T-helper 17 cell (primary cell): ENCODE measurements around the gene PCNX1. TPM values are rescaled to one million over a fixed set of nuclear protein-coding genes. Genes with fewer than 3 reads are reported as not detected.
"Not testable (repeated sequence)": the region's sequence is repeated elsewhere in the genome, so short reads cannot be mapped to it uniquely, and the experiment has no call there.

ENCODE experiments used
- ATAC-seq: fragments of 150-1000 bp; cut with Tn5 transposase; 2 replicates; pipeline ENCODE4 v1.10.0; 2021; ENCODE audit warnings: mild to moderate bottlenecking, moderate library complexity
- DNase-seq, 3 donors: peaks; one replicate each; pipeline versions ENCODE4 v3.0.0 to v3.0.0-alpha.2; 2020 to 2021
- H3K9me3 ChIP-seq: one replicate; pipeline ENCODE4 v1.7.0; 2013; ENCODE audit warnings: low read length, mild to moderate bottlenecking; ENCODE audit not compliant: control insufficient read depth, poor library complexity, severe bottlenecking
- H3K27ac Mint-ChIP-seq: one replicate; pipeline ENCODE4 v1.8.0; 2022; ENCODE audit warnings: mild to moderate bottlenecking, moderate library complexity, mixed read lengths
- H3K27me3 Mint-ChIP-seq: one replicate; pipeline ENCODE4 v1.8.0; 2022; ENCODE audit warnings: mixed read lengths
- H3K36me3 Mint-ChIP-seq: one replicate; pipeline ENCODE4 v1.8.0; 2022; ENCODE audit warnings: low read depth, mixed read lengths
- H3K4me1 Mint-ChIP-seq: one replicate; pipeline ENCODE4 v1.8.0; 2022; ENCODE audit warnings: mild to moderate bottlenecking, mixed read lengths
- H3K4me3 Mint-ChIP-seq: one replicate; pipeline ENCODE4 v1.8.0; 2022; ENCODE audit warnings: mild to moderate bottlenecking, moderate library complexity, mixed read lengths
- total RNA-seq, 4 donors: library from RNA in 2 of 4; stranded (reverse) in 2 of 4; gene quantifications; one replicate each; pipeline ENCODE4 v1.2.3 and lab custom pipeline; 2022 to 2026

Gene PCNX1
- total RNA-seq, 2 donors from 2014 or later: 140 to 153 TPM

GRCh38 chr14:71114565-71114964, 207.3 kb downstream of the PCNX1 start:
- H3K27ac Mint-ChIP-seq: peak overlapping the region; percentile 61
- no peaks in the 10 kb centered on the region for H3K27me3 Mint-ChIP-seq
- no peak overlapping the region for H3K4me3 Mint-ChIP-seq
- no peaks in the 10 kb centered on the region for H3K36me3 Mint-ChIP-seq
- H3K9me3 ChIP-seq: no peaks in the 10 kb centered on the region
- ATAC-seq (no peak), DNase-seq (no peak)
- peaks cover 13% of the 10 kb centered on the region for H3K4me1 Mint-ChIP-seq

GRCh38 chr14:71115306-71115705, 208.0 kb downstream of the PCNX1 start:
- Mint-ChIP-seq H3K4me1 (peaks cover 13% of the 10 kb centered on the region), H3K27ac (peak overlapping the region; percentile 11), H3K27me3 (no peaks in the 10 kb centered on the region), H3K36me3 (no peaks in the 10 kb centered on the region), H3K4me3 (no peak overlapping the region)
- DNase-seq: no peak
- H3K9me3 ChIP-seq: no peaks in the 10 kb centered on the region
- no peak for ATAC-seq

- no peaks in the 10 kb centered on the region for H3K27me3 Mint-ChIP-seq
- no peaks in the 10 kb centered on the region for H3K9me3 ChIP-seq
- no peak overlapping the region for H3K27ac Mint-ChIP-seq
- no peak for DNase-seq
- H3K4me3 Mint-ChIP-seq: no peak overlapping the region
- H3K4me1 Mint-ChIP-seq: peaks cover 14% of the 10 kb centered on the region
- H3K36me3 Mint-ChIP-seq: no peaks in the 10 kb centered on the region
- peak; percentile 16 for ATAC-seq
Measured at GRCh38 chr14:71115821-71116567, 208.7 kb downstream of the PCNX1 start.

- H3K27ac Mint-ChIP-seq: no peak overlapping the region
- peaks cover 16% of the 10 kb centered on the region for H3K4me1 Mint-ChIP-seq
- DNase-seq: no peak
- H3K27me3 Mint-ChIP-seq: no peaks in the 10 kb centered on the region
- H3K9me3 ChIP-seq: no peaks in the 10 kb centered on the region
- H3K4me3 Mint-ChIP-seq: no peak overlapping the region
- ATAC-seq: peak; percentile 30
- no peaks in the 10 kb centered on the region for H3K36me3 Mint-ChIP-seq
Measured at GRCh38 chr14:71116568-71117122, 209.4 kb downstream of the PCNX1 start.

- Mint-ChIP-seq H3K27me3 (no peaks in the 10 kb centered on the region), H3K4me3 (peak overlapping the region; percentile 70), H3K4me1 (peaks cover 16% of the 10 kb centered on the region), H3K27ac (peak overlapping the region; percentile 11), H3K36me3 (no peaks in the 10 kb centered on the region)
- no peaks in the 10 kb centered on the region for H3K9me3 ChIP-seq
- DNase-seq (no peak), ATAC-seq (no peak)
Measured at GRCh38 chr14:71117839-71118743, 210.8 kb downstream of the PCNX1 start.

- no peaks in the 10 kb centered on the region for H3K27me3 Mint-ChIP-seq
- H3K9me3 ChIP-seq: no peaks in the 10 kb centered on the region
- H3K4me3 Mint-ChIP-seq: no peak overlapping the region
- no peak overlapping the region for H3K27ac Mint-ChIP-seq
- DNase-seq (no peak), ATAC-seq (peak; percentile 24)
- H3K36me3 Mint-ChIP-seq: no peaks in the 10 kb centered on the region
- H3K4me1 Mint-ChIP-seq: peaks cover 20% of the 10 kb centered on the region
Measured at GRCh38 chr14:71119075-71119474, 211.8 kb downstream of the PCNX1 start.

GRCh38 chr14:71119832-71120231, 212.6 kb downstream of the PCNX1 start:
- no peak overlapping the region for H3K4me3 Mint-ChIP-seq
- no peak overlapping the region for H3K27ac Mint-ChIP-seq
- no peaks in the 10 kb centered on the region for H3K27me3 Mint-ChIP-seq
- ATAC-seq (no peak), DNase-seq (no peak)
- H3K4me1 Mint-ChIP-seq: peaks cover 20% of the 10 kb centered on the region
- no peaks in the 10 kb centered on the region for H3K36me3 Mint-ChIP-seq
- no peaks in the 10 kb centered on the region for H3K9me3 ChIP-seq

- Mint-ChIP-seq H3K27me3 (no peaks in the 10 kb centered on the region), H3K4me3 (no peak overlapping the region), H3K36me3 (peaks cover 3% of the 10 kb centered on the region), H3K4me1 (peaks cover 25% of the 10 kb centered on the region), H3K27ac (no peak overlapping the region)
- no peaks in the 10 kb centered on the region for H3K9me3 ChIP-seq
- DNase-seq (no peak), ATAC-seq (no peak)
Measured at GRCh38 chr14:71121001-71121400, 213.7 kb downstream of the PCNX1 start.

GRCh38 chr14:71121711-71122110, 214.5 kb downstream of the PCNX1 start:
- Mint-ChIP-seq H3K36me3 (peaks cover 3% of the 10 kb centered on the region), H3K27me3 (no peaks in the 10 kb centered on the region), H3K4me1 (peaks cover 25% of the 10 kb centered on the region), H3K4me3 (no peak overlapping the region), H3K27ac (no peak overlapping the region)
- H3K9me3 ChIP-seq: no peaks in the 10 kb centered on the region
- DNase-seq (no peak), ATAC-seq (no peak)

GRCh38 chr14:71122866-71123565, 215.8 kb downstream of the PCNX1 start:
- Mint-ChIP-seq H3K27me3 (no peaks in the 10 kb centered on the region), H3K4me1 (peaks cover 21% of the 10 kb centered on the region), H3K36me3 (peaks cover 3% of the 10 kb centered on the region), H3K27ac (peak overlapping the region; percentile 54), H3K4me3 (no peak overlapping the region)
- no peak for ATAC-seq
- no peak for DNase-seq
- no peaks in the 10 kb centered on the region for H3K9me3 ChIP-seq

- ATAC-seq (no peak), DNase-seq (no peak)
- H3K4me3 Mint-ChIP-seq: no peak overlapping the region
- no peaks in the 10 kb centered on the region for H3K27me3 Mint-ChIP-seq
- peak overlapping the region; percentile 9 for H3K27ac Mint-ChIP-seq
- no peaks in the 10 kb centered on the region for H3K9me3 ChIP-seq
- peaks cover 17% of the 10 kb centered on the region for H3K4me1 Mint-ChIP-seq
- peaks cover 3% of the 10 kb centered on the region for H3K36me3 Mint-ChIP-seq
Measured at GRCh38 chr14:71123579-71124135, 216.4 kb downstream of the PCNX1 start.

- H3K36me3 Mint-ChIP-seq, H3K27ac Mint-ChIP-seq, H3K27me3 Mint-ChIP-seq, ATAC-seq, H3K4me3 Mint-ChIP-seq, H3K9me3 ChIP-seq, DNase-seq: not testable (repeated sequence)
- peaks cover 16% of the 10 kb centered on the region for H3K4me1 Mint-ChIP-seq
Measured at GRCh38 chr14:71129716-71130490, 222.6 kb downstream of the PCNX1 start.
